ENCODE measurements around the gene PKMYT1.

GRCh38 chr16:2950353-2950724, 29.9 kb downstream of the PKMYT1 start:
- no peak for TF ChIP-seq POLR2A (IDR thresholded peaks at IDR 0.05)
- TF ChIP-seq, protein P1, sequence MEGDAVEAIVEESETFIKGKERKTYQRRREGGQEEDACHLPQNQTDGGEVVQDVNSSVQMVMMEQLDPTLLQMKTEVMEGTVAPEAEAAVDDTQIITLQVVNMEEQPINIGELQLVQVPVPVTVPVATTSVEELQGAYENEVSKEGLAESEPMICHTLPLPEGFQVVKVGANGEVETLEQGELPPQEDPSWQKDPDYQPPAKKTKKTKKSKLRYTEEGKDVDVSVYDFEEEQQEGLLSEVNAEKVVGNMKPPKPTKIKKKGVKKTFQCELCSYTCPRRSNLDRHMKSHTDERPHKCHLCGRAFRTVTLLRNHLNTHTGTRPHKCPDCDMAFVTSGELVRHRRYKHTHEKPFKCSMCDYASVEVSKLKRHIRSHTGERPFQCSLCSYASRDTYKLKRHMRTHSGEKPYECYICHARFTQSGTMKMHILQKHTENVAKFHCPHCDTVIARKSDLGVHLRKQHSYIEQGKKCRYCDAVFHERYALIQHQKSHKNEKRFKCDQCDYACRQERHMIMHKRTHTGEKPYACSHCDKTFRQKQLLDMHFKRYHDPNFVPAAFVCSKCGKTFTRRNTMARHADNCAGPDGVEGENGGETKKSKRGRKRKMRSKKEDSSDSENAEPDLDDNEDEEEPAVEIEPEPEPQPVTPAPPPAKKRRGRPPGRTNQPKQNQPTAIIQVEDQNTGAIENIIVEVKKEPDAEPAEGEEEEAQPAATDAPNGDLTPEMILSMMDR (IDR thresholded peaks at IDR 0.05) = no peak

All from testis (tissue), 2 donors.